ENCODE measurements around the gene MAG.

MAG gene

GRCh38 chr19:35253316-35254286 lies 38.4 kb upstream of the MAG start:
- TF ChIP-seq ZFP3 (CRISPR knock-in tag; IDR thresholded peaks at IDR 0.05) (no peak), ISL1 (CRISPR knock-in tag; IDR thresholded peaks at IDR 0.05) (no peak), OSR1 (CRISPR knock-in tag; IDR thresholded peaks at IDR 0.05) (no peak), PPARA (CRISPR knock-in tag; IDR thresholded peaks at IDR 0.05; ENCODE audit: borderline replicate concordance) (no peak), SNAI2 (CRISPR knock-in tag; IDR thresholded peaks at IDR 0.05) (no peak), ARNTL (CRISPR knock-in tag; IDR thresholded peaks at IDR 0.05; ENCODE audit: borderline replicate concordance, low read depth) (no peak)
- no peak for ATAC-seq

DNA sequence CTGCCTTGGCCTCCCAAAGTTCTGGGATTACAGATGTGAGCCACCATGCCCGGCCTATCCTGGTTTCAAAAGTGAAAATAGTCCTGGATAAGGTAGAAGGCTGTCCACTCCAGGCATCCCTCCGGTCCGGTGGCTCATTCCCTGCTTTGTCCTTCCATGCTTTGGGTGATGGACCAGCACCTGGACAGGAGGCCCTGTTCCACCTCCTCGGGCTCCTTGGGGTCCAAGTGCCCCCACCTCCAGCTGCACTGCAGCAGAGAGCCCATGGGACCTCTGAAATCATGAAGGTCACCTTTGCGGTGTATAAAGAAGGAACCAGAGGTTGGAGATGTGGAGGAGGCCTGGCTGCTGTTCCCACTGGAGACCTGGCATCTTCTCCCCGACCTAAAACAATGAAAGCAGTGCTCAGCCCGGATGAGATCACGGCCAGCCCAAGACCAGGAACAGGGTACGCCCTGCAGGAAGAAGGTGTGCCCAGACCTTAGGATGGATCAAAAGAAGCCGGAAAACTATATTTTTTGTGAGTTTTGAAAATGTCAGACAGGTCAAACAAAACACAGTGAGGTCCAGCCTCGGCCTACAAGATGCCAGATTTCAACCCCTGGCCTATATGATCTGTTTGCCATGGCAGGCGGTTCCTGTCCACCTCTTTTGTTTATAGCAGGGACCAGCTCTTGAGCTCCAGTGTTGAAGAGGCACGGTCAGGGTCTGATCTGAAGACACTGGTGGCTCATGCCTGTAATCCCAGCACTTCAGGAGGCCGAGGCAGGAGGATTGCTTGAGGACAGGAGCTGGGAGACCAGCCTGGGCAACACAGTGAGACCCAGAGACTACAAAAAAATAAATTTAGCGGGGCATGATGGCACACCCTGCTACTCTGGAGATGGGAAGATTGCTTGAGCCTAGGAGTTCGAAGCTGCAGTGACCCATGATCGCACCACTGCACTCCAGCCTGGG lies 37.3 kb upstream of the MAG start:
- TF ChIP-seq CSRNP3 (CRISPR knock-in tag; IDR thresholded peaks at IDR 0.05) (no peak), ZNF565 (CRISPR knock-in tag; conservative IDR thresholded peaks at IDR 0.05; ENCODE audit: low read depth) (no peak), ZC3H10 (CRISPR knock-in tag; IDR thresholded peaks at IDR 0.05) (no peak), TCF4 (CRISPR knock-in tag; IDR thresholded peaks at IDR 0.05; ENCODE audit: borderline replicate concordance) (no peak), CSDC2 (CRISPR knock-in tag; IDR thresholded peaks at IDR 0.05) (no peak), GLIS3 (CRISPR knock-in tag; IDR thresholded peaks at IDR 0.05) (no peak), ZNF8 (CRISPR knock-in tag; IDR thresholded peaks at IDR 0.05) (no peak), TOX (CRISPR knock-in tag; IDR thresholded peaks at IDR 0.05; ENCODE audit: borderline replicate concordance) (no peak), RARB (CRISPR knock-in tag; IDR thresholded peaks at IDR 0.05) (no peak), PPARA (CRISPR knock-in tag; IDR thresholded peaks at IDR 0.05; ENCODE audit: borderline replicate concordance) (no peak), OSR1 (CRISPR knock-in tag; IDR thresholded peaks at IDR 0.05) (no peak), SNAI2 (CRISPR knock-in tag; IDR thresholded peaks at IDR 0.05) (no peak), BACH2 (CRISPR knock-in tag; IDR thresholded peaks at IDR 0.05; ENCODE audit: borderline replicate concordance) (no peak), PATZ1 (CRISPR knock-in tag; IDR thresholded peaks at IDR 0.05; ENCODE audit: borderline replicate concordance) (no peak), ESRRG (CRISPR knock-in tag; IDR thresholded peaks at IDR 0.05) (no peak)
- TF ChIP-seq, protein P1, sequence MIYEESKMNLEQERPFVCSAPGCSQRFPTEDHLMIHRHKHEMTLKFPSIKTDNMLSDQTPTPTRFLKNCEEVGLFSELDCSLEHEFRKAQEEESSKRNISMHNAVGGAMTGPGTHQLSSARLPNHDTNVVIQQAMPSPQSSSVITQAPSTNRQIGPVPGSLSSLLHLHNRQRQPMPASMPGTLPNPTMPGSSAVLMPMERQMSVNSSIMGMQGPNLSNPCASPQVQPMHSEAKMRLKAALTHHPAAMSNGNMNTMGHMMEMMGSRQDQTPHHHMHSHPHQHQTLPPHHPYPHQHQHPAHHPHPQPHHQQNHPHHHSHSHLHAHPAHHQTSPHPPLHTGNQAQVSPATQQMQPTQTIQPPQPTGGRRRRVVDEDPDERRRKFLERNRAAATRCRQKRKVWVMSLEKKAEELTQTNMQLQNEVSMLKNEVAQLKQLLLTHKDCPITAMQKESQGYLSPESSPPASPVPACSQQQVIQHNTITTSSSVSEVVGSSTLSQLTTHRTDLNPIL (CRISPR knock-in tag; IDR thresholded peaks at IDR 0.05; ENCODE audit: low read depth), result no peak
- TF ChIP-seq, protein P2, sequence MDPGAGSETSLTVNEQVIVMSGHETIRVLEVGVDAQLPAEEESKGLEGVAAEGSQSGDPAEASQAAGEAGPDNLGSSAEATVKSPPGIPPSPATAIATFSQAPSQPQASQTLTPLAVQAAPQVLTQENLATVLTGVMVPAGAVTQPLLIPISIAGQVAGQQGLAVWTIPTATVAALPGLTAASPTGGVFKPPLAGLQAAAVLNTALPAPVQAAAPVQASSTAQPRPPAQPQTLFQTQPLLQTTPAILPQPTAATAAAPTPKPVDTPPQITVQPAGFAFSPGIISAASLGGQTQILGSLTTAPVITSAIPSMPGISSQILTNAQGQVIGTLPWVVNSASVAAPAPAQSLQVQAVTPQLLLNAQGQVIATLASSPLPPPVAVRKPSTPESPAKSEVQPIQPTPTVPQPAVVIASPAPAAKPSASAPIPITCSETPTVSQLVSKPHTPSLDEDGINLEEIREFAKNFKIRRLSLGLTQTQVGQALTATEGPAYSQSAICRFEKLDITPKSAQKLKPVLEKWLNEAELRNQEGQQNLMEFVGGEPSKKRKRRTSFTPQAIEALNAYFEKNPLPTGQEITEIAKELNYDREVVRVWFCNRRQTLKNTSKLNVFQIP (CRISPR knock-in tag; IDR thresholded peaks at IDR 0.05; ENCODE audit: borderline replicate concordance, low read depth), result no peak
- no peak for ATAC-seq

DNA sequence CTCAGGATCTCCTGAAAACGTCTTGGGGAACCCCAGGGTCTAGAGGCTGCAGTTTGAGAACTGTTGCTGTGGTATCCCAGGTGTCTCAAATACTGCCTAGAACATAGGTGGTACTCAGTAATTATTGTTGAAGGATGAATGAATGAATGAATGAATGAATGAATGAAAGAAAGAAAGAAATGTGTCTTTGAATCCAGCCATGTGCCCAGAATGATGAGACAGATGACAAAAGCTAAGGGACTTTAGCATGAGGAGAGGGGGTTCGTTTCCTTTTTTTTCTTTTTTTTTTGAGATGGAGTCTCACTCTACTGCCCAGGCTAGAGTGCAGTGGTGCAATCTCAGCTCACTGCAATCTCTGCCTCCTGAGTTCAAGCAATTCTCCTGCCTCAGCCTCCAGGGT lies 35.4 kb upstream of the MAG start:
- no peak for ATAC-seq
- TF ChIP-seq, protein P2 (CRISPR knock-in tag; IDR thresholded peaks at IDR 0.05; ENCODE audit: borderline replicate concordance, low read depth), result no peak
- TF ChIP-seq TCF4 (CRISPR knock-in tag; IDR thresholded peaks at IDR 0.05; ENCODE audit: borderline replicate concordance), result no peak
- TF ChIP-seq SNAI2 (CRISPR knock-in tag; IDR thresholded peaks at IDR 0.05), result no peak
- TF ChIP-seq CSRNP3 (CRISPR knock-in tag; IDR thresholded peaks at IDR 0.05), result no peak
- no peak for TF ChIP-seq ZNF565 (CRISPR knock-in tag; conservative IDR thresholded peaks at IDR 0.05; ENCODE audit: low read depth)
- TF ChIP-seq TSHZ2 (CRISPR knock-in tag; IDR thresholded peaks at IDR 0.05), result no peak

All from SK-N-SH treated with all-trans-retinoic acid at 6 μM for 48 hours (cell line).